Thyroid gland (tissue), 4 donors: ENCODE data around the gene FAH.

Experiments
- CTCF ChIP-seq, 6 experiments: fragments of 200-600 bp in 3 of 6; fragments of 450-650 bp in 3 of 6; sonication (generic) in 3 of 6; IDR thresholded peaks; one replicate each; pipeline ENCODE4 v1.5.1; 2016 to 2019; ENCODE audit warnings: antibody characterized with exemption in 6 of 6, mild to moderate bottlenecking in 2 of 6, inconsistent platforms in 1 of 6, moderate library complexity in 1 of 6
- POLR2A ChIP-seq, 2 donors: fragments of 450-650 bp; IDR thresholded peaks; one replicate each; pipeline ENCODE4 v1.6.1; 2017; ENCODE audit warnings: antibody characterized with exemption in 2 of 2, mild to moderate bottlenecking in 2 of 2, moderate library complexity in 1 of 2

GRCh38 chr15:80180986-80181385 lies 28.2 kb downstream of the FAH start:
- no peak for TF ChIP-seq CTCF (IDR thresholded peaks at IDR 0.05)
- no peak for TF ChIP-seq POLR2A (IDR thresholded peaks at IDR 0.05)
